ENCODE measurements around the gene HNRNPUL2. TPM values are rescaled to one million over a fixed set of nuclear protein-coding genes. Genes with fewer than 3 reads are reported as not detected.

HNRNPUL2 gene
- total and polyA plus RNA-seq, 9 of the 15 experiments (the other 6 are each of a cell fraction or from before 2014, with no cell fraction given): 0.89 to 44.3 (median 15.2) TPM

GRCh38 chr11:62666259-62666926, 60.9 kb downstream of the HNRNPUL2 start (continued):
- TF ChIP-seq, protein P1, sequence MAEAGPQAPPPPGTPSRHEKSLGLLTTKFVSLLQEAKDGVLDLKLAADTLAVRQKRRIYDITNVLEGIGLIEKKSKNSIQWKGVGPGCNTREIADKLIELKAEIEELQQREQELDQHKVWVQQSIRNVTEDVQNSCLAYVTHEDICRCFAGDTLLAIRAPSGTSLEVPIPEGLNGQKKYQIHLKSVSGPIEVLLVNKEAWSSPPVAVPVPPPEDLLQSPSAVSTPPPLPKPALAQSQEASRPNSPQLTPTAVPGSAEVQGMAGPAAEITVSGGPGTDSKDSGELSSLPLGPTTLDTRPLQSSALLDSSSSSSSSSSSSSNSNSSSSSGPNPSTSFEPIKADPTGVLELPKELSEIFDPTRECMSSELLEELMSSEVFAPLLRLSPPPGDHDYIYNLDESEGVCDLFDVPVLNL (CRISPR knock-in tag; IDR thresholded peaks at IDR 0.05; ENCODE audit: low read depth): 0 out of 2 replicates have a peak, but pooled peaks have one; percentile 28
- TF ChIP-seq CHD1 (IDR thresholded peaks at IDR 0.05; ENCODE audit: low read length): peak; percentile 93
- TF ChIP-seq NONO (IDR thresholded peaks at IDR 0.05; ENCODE audit: low read depth in 2 of 2, low read length in 1 of 2): no peak
- no peak for TF ChIP-seq ZNF79 (CRISPR knock-in tag; IDR thresholded peaks at IDR 0.05; ENCODE audit: low read depth)
- TF ChIP-seq, protein P2, sequence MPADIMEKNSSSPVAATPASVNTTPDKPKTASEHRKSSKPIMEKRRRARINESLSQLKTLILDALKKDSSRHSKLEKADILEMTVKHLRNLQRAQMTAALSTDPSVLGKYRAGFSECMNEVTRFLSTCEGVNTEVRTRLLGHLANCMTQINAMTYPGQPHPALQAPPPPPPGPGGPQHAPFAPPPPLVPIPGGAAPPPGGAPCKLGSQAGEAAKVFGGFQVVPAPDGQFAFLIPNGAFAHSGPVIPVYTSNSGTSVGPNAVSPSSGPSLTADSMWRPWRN (IDR thresholded peaks at IDR 0.05; ENCODE audit: low read depth): no peak
- no peak for TF ChIP-seq ETV5 (CRISPR knock-in tag; IDR thresholded peaks at IDR 0.05; ENCODE audit: low read depth)
